Stimulated activated CD8-positive, alpha-beta memory T cell treated with anti-CD3 and anti-CD28 coated beads, Interleukin-7, amount 100 ng/mL, for 1 hour (primary cell): Measurements from ENCODE around the gene TOR4A.

Source experiments
- DNase-seq, 2 donors: peaks; one replicate each; pipeline ENCODE4 v3.0.0-alpha.2; 2020; ENCODE audit warnings: low read depth in 2 of 2

The TOR4A gene

GRCh38 chr9:137306066-137306849 lies 28.7 kb downstream of the TOR4A start:
- no peak for DNase-seq

DNA sequence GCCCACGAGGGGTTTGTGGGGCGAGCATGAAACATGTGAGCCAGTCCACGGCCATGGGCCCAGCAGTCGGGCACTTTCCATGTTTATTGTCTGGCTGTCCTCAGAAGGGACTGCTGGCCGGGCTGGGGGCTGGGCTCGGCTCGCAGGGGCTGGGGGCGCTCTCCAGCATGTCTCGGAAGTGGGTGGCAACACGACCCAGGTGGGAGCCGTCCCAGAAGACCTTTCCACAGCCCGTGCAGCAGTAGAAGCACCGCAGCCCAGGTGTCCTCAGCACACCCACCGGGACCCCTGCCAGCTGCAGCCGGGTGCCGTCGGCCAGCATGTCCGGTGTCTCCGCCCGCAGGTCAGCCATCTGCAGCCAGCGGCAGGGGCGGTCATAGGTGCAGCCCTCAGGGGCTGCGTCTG lies 29.3 kb downstream of the TOR4A start:
- DNase-seq: no peak

- DNase-seq: no peak
These were observed 29.9 kb downstream of the TOR4A start for GRCh38 chr9:137307255-137308056.

DNA sequence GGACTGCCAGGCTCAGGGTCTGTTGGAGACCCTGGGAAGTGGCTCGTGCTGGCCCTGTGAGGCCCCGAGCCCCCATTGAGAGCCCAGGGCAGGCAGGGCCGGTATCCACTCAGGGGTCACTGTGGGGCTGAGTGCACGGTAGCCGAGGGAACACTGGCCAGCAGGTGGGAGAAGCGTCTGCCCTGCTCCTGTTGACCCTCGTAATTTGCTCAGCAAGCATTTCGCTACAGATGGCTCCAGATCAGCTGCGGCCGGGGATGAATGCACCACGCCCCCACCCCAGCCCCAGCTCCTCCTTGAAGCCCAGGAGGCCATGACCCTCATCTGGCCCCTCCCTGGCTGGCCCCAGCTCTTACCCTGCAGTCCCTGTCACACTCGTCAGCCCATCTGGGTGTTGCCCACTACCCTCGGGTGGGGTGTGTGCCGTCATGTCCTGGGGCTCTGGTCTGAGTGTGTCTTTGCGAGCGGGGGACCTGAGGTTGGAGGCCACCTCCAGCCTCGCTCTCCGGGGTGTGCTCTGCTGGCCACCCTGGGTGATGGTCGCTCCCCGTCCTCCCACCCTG lies 30.6 kb downstream of the TOR4A start:
- DNase-seq: no peak

- DNase-seq: no peak
These were observed 32.1 kb downstream of the TOR4A start for GRCh38 chr9:137309368-137310188.

DNA sequence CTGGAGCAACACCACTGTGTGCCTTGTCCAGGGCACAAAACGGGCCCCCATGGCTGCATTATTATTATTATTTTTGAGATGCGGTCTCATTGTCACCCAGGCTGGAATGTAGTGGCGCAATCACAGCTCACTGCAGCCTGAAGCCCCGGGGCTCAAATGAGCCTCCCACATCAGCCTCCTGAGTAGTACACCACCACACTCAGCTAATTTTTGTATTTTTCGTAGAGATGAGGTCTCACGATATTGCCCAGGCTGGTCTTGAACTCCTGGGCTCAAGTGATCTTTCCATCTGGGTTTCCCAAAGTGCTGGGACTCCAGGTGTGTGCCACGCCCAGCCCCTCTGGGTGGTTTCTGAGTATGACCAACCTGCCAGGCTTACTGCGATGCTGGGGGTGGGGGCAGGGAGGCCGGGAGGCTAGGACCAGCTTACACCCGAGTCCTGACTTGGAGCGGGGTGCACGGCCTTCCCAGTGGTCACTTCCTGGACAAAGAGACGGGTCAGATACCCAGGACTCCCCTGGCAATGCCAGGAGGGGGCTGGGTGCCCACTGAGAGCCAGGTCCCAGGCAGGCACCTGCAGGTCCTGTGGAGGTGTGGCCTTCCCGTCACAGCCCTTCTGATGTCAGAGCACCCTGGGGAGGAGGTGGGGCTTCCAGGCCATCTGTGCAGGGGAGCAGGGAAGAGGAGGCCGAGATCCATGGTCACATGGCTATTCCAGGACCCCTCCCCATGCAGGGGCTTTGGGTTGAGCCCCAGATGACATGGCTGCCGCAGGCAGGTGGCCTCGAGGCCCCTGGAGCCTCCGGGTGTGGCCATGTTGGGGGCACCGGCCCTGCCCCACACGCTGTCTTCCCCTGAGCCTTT lies 32.9 kb downstream of the TOR4A start:
- DNase-seq: no peak

- no peak for DNase-seq
These were observed 33.9 kb downstream of the TOR4A start for GRCh38 chr9:137311171-137311985.

GRCh38 chr9:137311986-137312851 lies 34.7 kb downstream of the TOR4A start:
- DNase-seq: no peak

DNA sequence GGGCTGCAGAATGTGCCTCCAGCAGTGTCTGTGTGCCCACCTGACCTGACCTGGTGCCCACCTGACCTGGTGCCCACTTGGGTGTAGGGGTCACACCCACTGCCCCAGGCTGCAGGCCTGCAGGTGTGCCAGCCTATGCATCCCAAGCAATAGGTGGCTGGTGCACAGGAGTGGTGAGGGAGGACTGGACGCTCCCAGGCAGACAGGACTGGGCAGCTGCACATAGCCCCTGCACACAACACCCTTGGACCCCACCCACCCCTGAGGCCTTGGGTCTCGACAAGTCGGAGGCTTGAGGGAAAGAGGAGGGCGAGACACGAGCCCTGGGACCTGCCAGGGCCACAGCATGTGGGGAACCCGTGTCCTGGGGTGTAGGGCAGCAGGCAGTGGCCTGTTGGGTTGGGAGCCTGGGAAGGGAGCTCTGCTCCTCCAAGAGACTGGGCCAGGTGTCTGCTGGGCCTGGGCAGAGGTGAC lies 35.4 kb downstream of the TOR4A start:
- DNase-seq: no peak

DNA sequence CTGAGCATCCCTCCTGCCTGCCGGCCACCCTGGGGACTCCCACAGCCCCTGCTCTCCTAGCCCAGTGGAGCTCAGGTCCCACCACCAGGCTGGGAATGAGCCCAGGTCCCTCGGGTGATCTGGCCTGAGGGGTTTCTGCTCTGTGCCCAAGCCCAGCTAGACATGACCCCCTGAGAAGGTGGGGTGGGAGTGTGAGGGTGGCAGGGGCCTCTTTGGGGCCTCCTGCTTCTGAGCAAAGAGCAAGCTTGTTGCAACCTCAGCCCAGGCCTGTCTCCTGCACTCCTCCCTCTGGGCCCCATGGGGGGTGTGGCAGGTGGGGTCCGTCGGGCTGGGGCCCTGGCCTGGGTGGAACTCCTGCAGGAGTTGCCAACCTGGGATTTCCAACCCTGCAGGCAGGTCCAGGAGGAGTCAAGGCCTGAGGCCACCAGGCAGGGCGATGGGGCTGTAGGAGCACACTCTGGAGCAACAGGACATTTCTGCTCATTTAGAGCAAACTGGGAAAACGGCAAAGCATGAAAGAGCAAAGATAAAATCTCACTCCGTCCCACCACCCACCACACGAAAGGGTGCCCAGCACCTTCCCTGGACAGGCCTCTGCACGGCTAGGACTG lies 35.9 kb downstream of the TOR4A start:
- DNase-seq: no peak

DNA sequence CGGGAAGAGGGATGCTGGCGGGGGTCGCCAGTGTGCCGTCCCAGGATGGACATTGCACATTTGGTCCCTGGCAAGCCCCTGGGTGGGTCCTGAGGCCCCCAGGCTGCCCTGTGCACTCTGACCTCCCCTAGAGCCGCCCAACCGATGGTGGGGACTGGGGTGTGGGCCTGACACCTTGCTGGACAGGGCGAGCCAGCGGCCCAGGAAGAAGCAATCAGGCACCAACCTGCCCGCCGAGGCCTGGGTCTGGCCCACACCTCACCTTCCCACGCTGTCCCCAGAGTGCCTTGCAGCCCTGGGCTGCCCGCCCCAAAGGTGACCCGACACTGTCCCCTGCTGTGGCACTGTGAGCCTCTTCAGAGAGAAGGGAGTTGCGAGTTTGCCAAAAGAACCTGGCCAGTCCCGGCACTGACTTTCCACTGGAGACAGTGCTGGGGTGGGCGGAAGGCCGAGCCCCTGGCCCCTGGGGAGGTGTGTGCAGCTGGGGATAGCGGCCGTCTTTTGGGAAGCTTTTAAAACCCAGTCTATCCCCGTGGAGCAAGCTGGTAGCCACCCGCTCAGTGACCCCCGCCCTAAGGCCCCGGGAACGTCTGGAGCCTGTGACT lies 36.5 kb downstream of the TOR4A start:
- no peak for DNase-seq

- DNase-seq: no peak
These were observed 37.3 kb downstream of the TOR4A start for GRCh38 chr9:137314561-137315560.

- DNase-seq: no peak
These were observed 38.1 kb downstream of the TOR4A start for GRCh38 chr9:137315581-137316011.

DNA sequence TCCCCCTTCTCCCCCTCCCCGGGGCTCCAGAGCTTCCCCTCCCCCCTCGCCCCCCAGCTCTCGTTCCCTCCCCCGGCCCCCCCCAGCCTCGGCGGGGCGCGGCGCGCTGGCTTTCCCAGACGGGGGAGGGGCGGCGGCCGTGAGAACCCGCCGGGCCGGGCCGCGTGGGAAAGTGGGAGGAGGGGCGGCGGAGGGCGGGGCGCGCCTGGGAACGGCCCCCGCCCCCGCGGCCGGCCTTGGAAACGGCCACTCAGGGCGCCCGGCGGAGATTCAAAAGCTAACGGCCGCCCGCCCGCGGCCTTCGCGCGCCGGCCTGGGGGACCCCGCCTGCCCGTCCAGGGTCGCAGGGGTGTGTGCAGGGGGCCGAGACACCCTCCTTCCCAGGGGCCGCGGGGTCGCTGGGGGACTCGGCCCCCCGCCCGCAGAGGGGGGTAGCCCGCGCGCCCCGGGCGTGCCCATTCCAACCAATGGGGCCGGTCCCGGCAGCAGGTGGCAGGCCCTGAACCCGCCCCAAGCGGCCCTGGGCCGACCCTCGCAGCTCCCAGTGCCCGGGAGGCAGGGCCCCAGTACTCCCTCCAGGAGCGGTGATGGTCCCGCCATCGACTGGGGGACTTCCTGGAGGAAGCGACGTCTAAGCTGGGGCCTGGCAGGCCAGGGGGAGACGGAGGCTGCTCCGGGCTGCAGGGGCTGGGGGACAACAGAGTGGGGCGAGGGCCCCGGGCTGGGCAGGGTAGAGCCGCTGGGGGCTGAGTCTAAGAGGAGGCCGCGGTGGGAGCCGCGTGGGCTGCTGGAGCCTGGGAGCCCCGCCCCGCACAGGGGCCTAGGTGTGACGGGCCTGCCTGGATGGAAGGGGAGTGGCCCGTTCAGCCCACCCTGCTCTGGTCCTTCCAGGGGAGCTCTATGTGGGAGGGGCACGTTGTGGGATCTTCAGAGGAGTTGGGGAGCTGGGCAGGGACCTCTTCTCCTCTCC lies 38.8 kb downstream of the TOR4A start:
- no peak for DNase-seq

DNA sequence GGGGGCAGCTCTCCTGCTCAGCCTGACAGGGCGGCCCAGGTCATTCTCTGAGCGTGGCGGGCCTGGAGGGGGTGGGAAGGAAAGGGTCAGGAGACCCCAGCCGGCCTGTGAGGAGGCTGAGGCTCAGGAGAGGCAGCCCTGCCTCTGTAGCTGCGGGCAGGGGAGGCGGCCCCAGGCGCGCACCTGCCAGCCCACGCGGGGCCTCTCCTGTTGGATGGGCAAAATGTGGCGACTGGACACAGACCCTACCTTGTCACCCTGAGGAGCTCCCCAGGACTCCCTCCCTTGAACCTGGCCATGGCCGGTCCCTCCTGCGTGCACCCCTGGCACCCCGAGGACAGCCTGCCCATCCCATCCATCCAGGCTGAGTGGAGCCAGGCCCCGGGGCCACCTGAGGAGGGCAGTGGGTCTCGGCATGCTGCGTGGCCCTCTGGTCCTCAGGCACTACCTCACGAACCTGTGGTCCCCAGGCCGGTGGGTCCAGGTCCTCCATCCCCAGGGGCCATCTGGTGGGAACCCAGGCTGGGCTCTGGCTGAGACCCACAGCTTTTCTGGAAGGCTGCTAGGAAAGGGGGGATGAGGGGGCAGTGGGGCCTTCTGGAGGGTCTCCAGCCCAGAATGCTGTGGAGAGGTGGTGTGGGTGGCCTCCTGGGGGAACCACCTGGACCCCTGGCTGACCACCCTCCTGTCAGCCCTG lies 39.6 kb downstream of the TOR4A start:
- DNase-seq: no peak
